Peyer's patch (tissue), 4 donors: ENCODE data around the gene ITLN1. TPM values are rescaled to one million over a fixed set of nuclear protein-coding genes. Genes with fewer than 3 reads are reported as not detected.
A peak's percentile ranks its signal among the peaks of the same experiment; 100 is the strongest.
"Not testable (repeated sequence)": the region's sequence is repeated elsewhere in the genome, so short reads cannot be mapped to it uniquely, and the experiment has no call there.

ENCODE experiments used
- DNase-seq, 3 donors: peaks; one replicate each; pipeline ENCODE4 v3.0.0-alpha.2; 2017 to 2019
- H3K27ac ChIP-seq, 4 donors: fragments of 200-600 bp; sonication (generic); one replicate each; pipeline ENCODE4 v1.5.1; 2016 to 2019
- H3K27me3 ChIP-seq, 2 donors: fragments of 200-600 bp; sonication (generic); one replicate each; pipeline ENCODE4 v1.5.1; 2019
- H3K36me3 ChIP-seq, 3 donors: fragments of 200-600 bp; sonication (generic); one replicate each; pipeline ENCODE4 v1.5.1; 2016 to 2019
- H3K4me1 ChIP-seq, 4 donors: fragments of 200-600 bp; sonication (generic); one replicate each; pipeline ENCODE4 v1.5.1; 2016 to 2019
- H3K4me3 ChIP-seq, 4 donors: fragments of 200-600 bp; sonication (generic); 1 replicate in 3 of 4; 2 replicates in 1 of 4; pipeline ENCODE4 v1.5.1; 2016 to 2019; ENCODE audit warnings: mild to moderate bottlenecking in 1 of 4
- H3K9me3 ChIP-seq, 4 donors: fragments of 200-600 bp; sonication (generic); one replicate each; pipeline ENCODE4 v1.5.1; 2016 to 2019; ENCODE audit warnings: mild to moderate bottlenecking in 1 of 4
- CTCF ChIP-seq, 6 experiments: fragments of 450-650 bp in 4 of 6; fragments of 200-600 bp in 2 of 6; sonication (generic) in 1 of 6; IDR thresholded peaks; one replicate each; pipeline ENCODE4 v1.5.1; 2017 to 2019; ENCODE audit warnings: antibody characterized with exemption in 6 of 6, mild to moderate bottlenecking in 3 of 6, moderate library complexity in 1 of 6
- POLR2A ChIP-seq, 2 donors: fragments of 450-650 bp; IDR thresholded peaks; one replicate each; pipeline ENCODE4 v1.5.1; 2017; ENCODE audit warnings: antibody characterized with exemption in 2 of 2, mild to moderate bottlenecking in 2 of 2, moderate library complexity in 2 of 2
- total RNA-seq, 4 donors: library from RNA; depleted of rRNA; stranded (reverse); fragments of >200 nt; gene quantifications; one replicate each; pipeline ENCODE4 v1.1.0, GENCODE V29; 2016

Gene ITLN1
- 10 to 100 TPM; 14.4 to 45.0 (median 24.5) TPM for total RNA-seq

DNA sequence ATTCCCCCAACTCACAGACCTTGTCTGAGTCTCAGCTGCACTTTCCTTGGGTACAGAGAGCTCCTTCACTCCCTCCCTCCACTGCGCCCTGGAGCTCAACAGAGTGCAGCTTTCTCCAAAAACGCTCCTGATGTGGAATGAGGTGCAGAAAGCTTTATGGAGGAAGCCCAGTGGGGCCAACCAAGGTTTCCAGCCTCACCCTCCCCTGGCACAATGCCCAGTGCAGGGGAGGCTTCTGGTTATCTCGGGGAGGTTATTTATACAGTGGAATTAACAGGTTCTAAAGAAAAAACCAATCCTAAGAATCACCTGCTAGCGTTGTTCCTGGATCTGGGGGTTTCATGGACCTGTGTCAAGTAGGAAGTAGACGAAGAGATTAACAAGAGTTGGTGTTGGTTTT lies at the start of gene ITLN1:
TSS of gene ITLN1 (minus strand) at position 139 of the 400 bp plus-strand sequence. CDS start 303 bp downstream, outside the sequence.
- H3K9me3 ChIP-seq, result no peaks in the 10 kb centered on the region
- H3K36me3 ChIP-seq, result no peaks in the 10 kb centered on the region
- H3K4me3 ChIP-seq, result no peak within 1 kb of the TSS
- no peak for TF ChIP-seq CTCF (IDR thresholded peaks at IDR 0.05)
- no peak for TF ChIP-seq POLR2A (IDR thresholded peaks at IDR 0.05)
- no peaks in the 10 kb centered on the region for H3K27me3 ChIP-seq
- H3K4me1 ChIP-seq, result no peaks in the 10 kb centered on the region
- no peak for DNase-seq
- H3K27ac ChIP-seq, result no peak within 1 kb of the TSS

- not testable (repeated sequence) for H3K9me3 ChIP-seq, H3K36me3 ChIP-seq, H3K4me1 ChIP-seq, DNase-seq, H3K27ac ChIP-seq, H3K4me3 ChIP-seq, H3K27me3 ChIP-seq
Measured at GRCh38 chr1:160933305-160933704, 48.3 kb upstream of the ITLN1 start.

DNA sequence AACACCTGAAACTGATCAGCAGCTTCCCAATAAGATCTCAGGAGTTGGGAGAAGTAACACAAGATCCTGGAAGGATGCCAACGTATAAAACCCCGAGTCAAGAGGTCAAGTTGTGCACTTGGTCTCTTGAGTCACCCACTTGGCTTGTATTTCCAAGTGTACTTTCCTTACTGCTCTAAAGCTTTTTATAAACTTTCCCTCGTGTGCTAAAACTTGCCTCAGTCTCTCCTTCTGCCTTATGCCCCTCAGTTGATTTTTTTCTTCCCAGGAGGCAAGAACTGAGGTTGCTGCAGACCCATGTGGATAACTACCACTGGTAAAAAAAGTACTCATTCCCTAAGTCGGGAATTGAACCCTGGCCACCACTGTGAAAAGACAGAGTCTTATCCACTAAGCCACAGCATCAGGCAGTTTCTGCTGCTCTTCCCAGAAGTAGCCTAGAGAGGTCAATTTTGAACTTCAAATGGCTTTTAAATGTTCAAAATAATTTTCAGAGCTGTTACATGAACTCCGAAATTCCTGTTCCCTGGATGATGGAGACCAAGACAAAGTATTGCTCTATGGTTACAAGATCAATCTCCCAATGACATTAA lies 40.8 kb upstream of the ITLN1 start:
- Histone ChIP-seq H3K27me3 (no peaks in the 10 kb centered on the region), H3K27ac (peak overlapping the region in 1 of 4 donors; percentile 62), H3K4me3 (no peak overlapping the region)

GRCh38 chr1:160924791-160925651 lies 40.0 kb upstream of the ITLN1 start:
- Histone ChIP-seq H3K4me3 (no peak overlapping the region), H3K4me1 (no peaks in the 10 kb centered on the region), H3K9me3 (peaks cover 0 to 7% (median 0%) of the 10 kb centered on the region in 4 donors), H3K27me3 (no peaks in the 10 kb centered on the region), H3K36me3 (no peaks in the 10 kb centered on the region), H3K27ac (peak overlapping the region in 1 of 4 donors; percentile 62)
- TF ChIP-seq POLR2A (IDR thresholded peaks at IDR 0.05) (no peak), CTCF (IDR thresholded peaks at IDR 0.05) (no peak)
- DNase-seq, result no peak

More for the DNA sequence above, 40.8 kb upstream of the ITLN1 start:
- TF ChIP-seq CTCF (IDR thresholded peaks at IDR 0.05), result no peak
- TF ChIP-seq POLR2A (IDR thresholded peaks at IDR 0.05), result no peak
- peaks cover 0 to 7% (median 0%) of the 10 kb centered on the region in 4 donors for H3K9me3 ChIP-seq
- no peaks in the 10 kb centered on the region for H3K4me1 ChIP-seq
- no peaks in the 10 kb centered on the region for H3K36me3 ChIP-seq
- peak in 1 of 3 donors; percentile 49 for DNase-seq

GRCh38 chr1:160916666-160917065 lies 31.7 kb upstream of the ITLN1 start:
- Histone ChIP-seq H3K27ac (no peak overlapping the region), H3K27me3 (no peaks in the 10 kb centered on the region), H3K9me3 (no peaks in the 10 kb centered on the region), H3K4me1 (no peaks in the 10 kb centered on the region), H3K4me3 (no peak overlapping the region), H3K36me3 (no peaks in the 10 kb centered on the region)
- no peak for DNase-seq
- no peak for TF ChIP-seq CTCF (IDR thresholded peaks at IDR 0.05)
- TF ChIP-seq POLR2A (IDR thresholded peaks at IDR 0.05), result no peak

- not testable (repeated sequence) for H3K27ac ChIP-seq, H3K36me3 ChIP-seq, DNase-seq, H3K27me3 ChIP-seq, H3K4me1 ChIP-seq, H3K4me3 ChIP-seq, H3K9me3 ChIP-seq
Measured at GRCh38 chr1:160913229-160913628, 28.2 kb upstream of the ITLN1 start.
